Activated T-helper 1 cell treated with anti-CD3 and anti-CD28 coated beads, Interleukin-12 subunit alpha, Interleukin-12 subunit beta, Interleukin-2, Interleukin-4 antibody, amounts not matched to agents 30 ng/mL and 10 ng/mL and 1 ng/mL, durations not matched to agents 14 hours and 24 hours and 36 hours (primary cell): Measurements from ENCODE around the gene ANKRD63. TPM values are rescaled to one million over a fixed set of nuclear protein-coding genes. Genes with fewer than 3 reads are reported as not detected.

Source experiments
- DNase-seq: peaks from one replicate; pipeline ENCODE4 v3.0.0; 2021; ENCODE audit warnings: low spot score
- H3K27ac Mint-ChIP-seq: one replicate; pipeline ENCODE4 v1.8.0; 2021; ENCODE audit warnings: mild to moderate bottlenecking, mixed read lengths
- H3K27me3 Mint-ChIP-seq: one replicate; pipeline ENCODE4 v1.8.0; 2022; ENCODE audit warnings: mild to moderate bottlenecking, moderate library complexity, mixed read lengths; ENCODE audit not compliant: insufficient read depth
- H3K36me3 Mint-ChIP-seq: one replicate; pipeline ENCODE4 v1.8.0; 2021; ENCODE audit warnings: low read depth, mixed read lengths
- H3K4me1 Mint-ChIP-seq: one replicate; pipeline ENCODE4 v1.8.0; 2021; ENCODE audit warnings: low read depth, mixed read lengths
- H3K4me3 Mint-ChIP-seq: one replicate; pipeline ENCODE4 v1.8.0; 2021; ENCODE audit warnings: mild to moderate bottlenecking, moderate library complexity, mixed read lengths
- H3K9me3 Mint-ChIP-seq: one replicate; pipeline ENCODE4 v1.8.0; 2021; ENCODE audit warnings: mixed read lengths
- intact Hi-C: fragments of 100-400 bp; cut with micrococcal nuclease; formaldehyde crosslinking; loops from one replicate; pipeline ENCODE4 v1.15.1; 2024
- total RNA-seq: library from RNA; stranded (reverse); gene quantifications from 2 replicates; pipeline ENCODE4 v1.2.3, GENCODE V29; 2022

The ANKRD63 gene, protein sequence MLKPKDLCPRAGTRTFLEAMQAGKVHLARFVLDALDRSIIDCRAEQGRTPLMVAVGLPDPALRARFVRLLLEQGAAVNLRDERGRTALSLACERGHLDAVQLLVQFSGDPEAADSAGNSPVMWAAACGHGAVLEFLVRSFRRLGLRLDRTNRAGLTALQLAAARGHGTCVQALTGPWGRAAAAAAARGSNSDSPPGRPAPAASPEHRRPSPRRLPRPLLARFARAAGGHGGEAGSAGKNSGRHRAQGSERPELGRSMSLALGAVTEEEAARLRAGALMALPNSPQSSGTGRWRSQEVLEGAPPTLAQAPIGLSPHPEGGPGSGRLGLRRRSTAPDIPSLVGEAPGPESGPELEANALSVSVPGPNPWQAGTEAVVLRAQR
- not detected in 2 replicates for total RNA-seq

DNA sequence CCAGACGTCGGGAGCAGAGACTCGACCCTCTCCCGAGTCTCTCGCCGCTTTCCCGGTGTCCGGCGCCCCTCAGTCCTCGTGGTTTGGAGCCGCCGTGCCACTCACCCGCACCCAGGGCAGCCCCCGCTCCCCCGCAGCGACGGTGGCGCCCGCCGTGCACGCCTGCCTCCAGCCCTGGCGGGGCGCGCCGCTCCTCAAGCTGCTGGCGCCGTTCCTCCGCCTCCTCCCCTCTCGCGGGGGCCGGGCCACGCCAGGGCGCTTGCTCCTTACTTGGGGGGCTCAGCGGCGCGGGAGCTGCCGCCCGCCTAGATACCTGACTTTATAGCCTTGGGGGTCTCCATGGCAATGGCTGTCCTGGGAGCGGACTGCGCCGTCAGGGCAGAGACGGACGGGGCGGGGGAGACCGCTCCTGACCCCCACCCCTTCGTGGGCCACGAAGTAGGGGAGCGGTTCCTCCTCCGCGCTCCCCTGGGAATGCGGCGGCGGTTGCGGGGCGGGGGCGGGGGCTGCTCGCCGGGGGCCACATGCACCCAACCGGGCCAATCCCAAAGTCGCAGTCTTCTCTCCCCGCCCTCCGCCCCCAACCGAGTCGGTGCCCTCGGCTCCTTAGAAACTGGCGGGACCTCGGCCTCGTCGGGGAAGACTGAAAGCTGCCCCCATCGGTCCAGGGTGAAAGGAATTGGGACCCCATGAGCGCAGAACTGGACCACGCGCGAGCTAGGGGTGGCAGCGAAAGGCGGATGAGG lies at the start of gene ANKRD63:
Gene ANKRD63, minus strand, starts transcription at position 196 of the 746 bp plus-strand sequence. CDS start 478 bp downstream, outside the sequence.
- peaks cover 7% of the 10 kb centered on the region for H3K36me3 Mint-ChIP-seq
- peaks cover 40% of the 10 kb centered on the region for H3K27me3 Mint-ChIP-seq
- H3K9me3 Mint-ChIP-seq = no peaks in the 10 kb centered on the region
- H3K4me1 Mint-ChIP-seq = peaks cover 5% of the 10 kb centered on the region
- peak within 1 kb of the TSS; percentile 68 for H3K4me3 Mint-ChIP-seq
- no peak for DNase-seq
- no peak within 1 kb of the TSS for H3K27ac Mint-ChIP-seq
- intact Hi-C loops = no loop called here

DNA sequence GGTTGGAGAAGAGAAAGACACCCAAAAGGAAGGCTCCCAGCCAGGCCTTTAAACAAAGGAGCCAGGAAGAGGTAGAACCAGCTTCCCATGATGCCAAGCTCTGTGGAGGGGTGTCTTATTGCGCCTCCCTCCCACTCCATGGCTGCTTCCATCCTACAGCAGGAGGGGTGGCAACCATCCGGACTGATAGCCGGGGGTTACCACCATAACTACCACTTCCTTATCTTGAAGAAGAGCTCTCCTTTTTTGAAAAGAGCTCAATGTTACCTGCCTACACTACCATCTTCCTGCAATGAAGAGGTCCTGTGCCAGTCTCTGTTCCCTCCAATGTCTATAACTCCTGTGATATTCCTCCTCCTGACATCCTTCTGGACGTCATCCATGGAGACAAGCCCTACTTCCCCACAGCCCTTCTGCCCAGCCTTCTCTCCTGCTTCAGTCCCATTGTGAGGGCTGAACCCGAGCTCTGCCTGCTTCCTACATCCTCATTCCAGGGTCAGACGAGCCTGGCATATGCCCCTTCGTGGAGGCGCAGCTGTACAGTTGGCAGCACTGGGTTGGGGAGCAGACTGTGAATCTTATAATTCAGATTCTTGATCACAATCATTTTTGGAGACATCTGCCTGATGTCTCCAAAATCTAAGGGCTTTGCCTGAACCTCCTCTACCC lies 49.4 kb upstream of the ANKRD63 start:
- Mint-ChIP-seq H3K9me3 (no peaks in the 10 kb centered on the region), H3K27ac (no peak overlapping the region), H3K27me3 (peaks cover 3% of the 10 kb centered on the region), H3K4me3 (no peak overlapping the region), H3K36me3 (no peaks in the 10 kb centered on the region), H3K4me1 (peaks cover 30% of the 10 kb centered on the region)
- DNase-seq = no peak
- intact Hi-C loops = no loop called here

DNA sequence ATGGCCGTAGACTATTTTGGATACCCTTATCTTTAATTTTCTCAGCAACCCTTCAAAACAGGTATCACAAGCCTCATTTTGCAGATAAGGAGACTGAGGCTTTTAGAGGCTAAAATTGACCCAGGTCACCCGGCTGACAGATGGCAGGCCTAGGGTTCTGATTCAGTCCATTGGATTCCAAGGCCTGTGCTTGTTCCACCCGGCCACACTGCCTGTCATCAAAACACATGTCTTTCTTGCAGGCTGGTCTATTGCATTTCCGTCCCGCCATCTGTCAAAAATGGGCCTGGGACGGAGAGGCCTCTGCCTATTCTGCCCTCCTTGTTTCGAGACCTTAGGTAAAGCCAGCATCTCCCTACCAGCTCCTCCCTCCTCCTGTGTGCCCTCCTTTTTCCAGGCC lies 48.8 kb upstream of the ANKRD63 start:
- peaks cover 1% of the 10 kb centered on the region for H3K36me3 Mint-ChIP-seq
- H3K9me3 Mint-ChIP-seq = no peaks in the 10 kb centered on the region
- H3K4me3 Mint-ChIP-seq = no peak overlapping the region
- peaks cover 35% of the 10 kb centered on the region for H3K4me1 Mint-ChIP-seq
- intact Hi-C loops = no loop called here
- H3K27me3 Mint-ChIP-seq = peaks cover 3% of the 10 kb centered on the region
- H3K27ac Mint-ChIP-seq = no peak overlapping the region
- no peak for DNase-seq

DNA sequence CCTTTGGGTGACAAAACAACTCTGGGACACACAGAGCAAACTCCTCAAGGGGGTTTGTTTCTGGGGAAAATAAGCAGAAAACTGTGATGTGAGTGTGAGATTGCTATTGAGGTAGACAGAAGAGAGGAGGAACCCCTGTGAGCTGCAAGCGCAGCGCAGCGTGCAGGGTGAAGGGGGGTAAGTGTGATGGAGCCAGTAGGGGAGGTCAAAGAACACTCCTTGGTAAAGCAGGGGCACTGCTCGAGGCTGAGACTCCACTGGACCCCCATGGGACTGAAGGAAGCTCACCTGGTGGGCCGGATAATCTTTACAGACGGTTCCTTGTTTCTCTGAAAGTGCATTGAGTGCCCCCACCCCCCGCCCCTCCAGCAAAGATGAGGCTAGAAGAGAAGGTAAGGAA lies 48.2 kb upstream of the ANKRD63 start:
- peaks cover 3% of the 10 kb centered on the region for H3K36me3 Mint-ChIP-seq
- DNase-seq = no peak
- H3K4me1 Mint-ChIP-seq = peaks cover 39% of the 10 kb centered on the region
- H3K27ac Mint-ChIP-seq = no peak overlapping the region
- no peak overlapping the region for H3K4me3 Mint-ChIP-seq
- intact Hi-C loops = no loop called here
- H3K9me3 Mint-ChIP-seq = no peaks in the 10 kb centered on the region
- peaks cover 4% of the 10 kb centered on the region for H3K27me3 Mint-ChIP-seq

DNA sequence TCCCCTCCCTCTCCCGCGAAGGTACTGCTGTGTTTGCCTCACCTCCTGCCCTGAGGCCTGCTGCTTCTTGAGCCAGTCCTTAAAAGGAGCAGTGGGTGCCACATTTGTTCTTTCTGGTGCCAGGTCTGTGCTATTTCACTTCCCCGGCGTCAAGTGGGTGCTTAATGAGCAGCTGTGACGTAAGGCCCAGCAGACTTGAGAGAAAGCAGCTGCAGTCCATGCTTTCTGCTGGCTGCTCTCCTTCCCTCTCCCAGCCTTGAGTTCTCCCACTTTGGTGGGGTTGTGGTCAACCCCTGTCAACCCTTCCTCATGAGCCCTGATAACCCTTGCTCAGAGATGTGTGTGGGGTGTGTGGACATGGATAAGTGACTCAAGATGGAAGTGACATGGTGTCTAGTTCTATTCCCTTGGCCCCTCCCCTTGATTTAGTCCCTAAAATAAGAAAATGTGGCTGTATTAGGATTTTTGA lies 47.5 kb upstream of the ANKRD63 start:
- peaks cover 5% of the 10 kb centered on the region for H3K36me3 Mint-ChIP-seq
- no peaks in the 10 kb centered on the region for H3K9me3 Mint-ChIP-seq
- no peak overlapping the region for H3K27ac Mint-ChIP-seq
- peaks cover 6% of the 10 kb centered on the region for H3K27me3 Mint-ChIP-seq
- intact Hi-C loops = no loop called here
- no peak overlapping the region for H3K4me3 Mint-ChIP-seq
- H3K4me1 Mint-ChIP-seq = peaks cover 44% of the 10 kb centered on the region
- no peak for DNase-seq

DNA sequence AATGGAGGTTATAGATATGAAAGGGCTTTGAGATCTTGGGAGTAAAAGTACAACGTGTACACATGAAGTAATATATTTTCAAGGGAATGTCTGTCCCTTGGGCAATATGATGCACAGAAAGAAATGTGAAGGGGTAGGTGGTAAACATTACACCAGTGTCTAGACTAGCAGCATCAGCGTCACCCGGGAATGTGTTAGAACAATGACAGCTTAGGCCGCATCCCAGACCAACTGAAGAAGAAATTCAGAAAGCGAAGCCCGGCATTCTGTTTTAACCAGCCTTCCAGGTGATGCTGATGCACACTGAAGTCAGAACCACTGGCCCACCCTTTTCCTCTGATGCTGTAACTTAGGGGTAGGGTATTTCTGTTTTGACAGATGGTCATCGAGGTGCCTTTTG lies 46.9 kb upstream of the ANKRD63 start:
- Mint-ChIP-seq H3K4me3 (no peak overlapping the region), H3K36me3 (peaks cover 8% of the 10 kb centered on the region), H3K9me3 (no peaks in the 10 kb centered on the region), H3K27me3 (peaks cover 11% of the 10 kb centered on the region), H3K4me1 (peaks cover 50% of the 10 kb centered on the region), H3K27ac (no peak overlapping the region)
- intact Hi-C loops = no loop called here
- DNase-seq = no peak

DNA sequence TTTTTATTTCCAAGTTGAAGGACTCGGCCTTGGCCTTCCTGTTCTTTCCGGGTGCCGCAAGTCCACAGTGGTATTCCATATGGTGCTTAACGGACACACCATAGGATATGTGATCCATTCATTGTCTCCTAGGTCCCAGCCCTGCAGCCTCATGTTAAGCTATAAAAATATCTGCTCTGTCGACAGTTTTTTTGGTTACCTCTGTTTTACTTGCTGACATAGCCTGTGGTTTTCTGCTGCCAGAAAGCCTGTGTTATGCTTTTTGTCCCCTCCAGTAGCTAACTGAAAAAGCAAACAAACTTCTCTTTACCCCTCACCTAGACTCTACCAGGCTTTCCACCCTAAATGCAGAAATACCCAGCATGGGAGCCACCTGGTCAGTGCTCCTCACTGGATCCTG lies 45.9 kb upstream of the ANKRD63 start:
- no peak overlapping the region for H3K4me3 Mint-ChIP-seq
- H3K36me3 Mint-ChIP-seq = peaks cover 8% of the 10 kb centered on the region
- no peak overlapping the region for H3K27ac Mint-ChIP-seq
- H3K9me3 Mint-ChIP-seq = no peaks in the 10 kb centered on the region
- peaks cover 11% of the 10 kb centered on the region for H3K27me3 Mint-ChIP-seq
- H3K4me1 Mint-ChIP-seq = peaks cover 43% of the 10 kb centered on the region
- no peak for DNase-seq
- intact Hi-C loops = no loop called here

DNA sequence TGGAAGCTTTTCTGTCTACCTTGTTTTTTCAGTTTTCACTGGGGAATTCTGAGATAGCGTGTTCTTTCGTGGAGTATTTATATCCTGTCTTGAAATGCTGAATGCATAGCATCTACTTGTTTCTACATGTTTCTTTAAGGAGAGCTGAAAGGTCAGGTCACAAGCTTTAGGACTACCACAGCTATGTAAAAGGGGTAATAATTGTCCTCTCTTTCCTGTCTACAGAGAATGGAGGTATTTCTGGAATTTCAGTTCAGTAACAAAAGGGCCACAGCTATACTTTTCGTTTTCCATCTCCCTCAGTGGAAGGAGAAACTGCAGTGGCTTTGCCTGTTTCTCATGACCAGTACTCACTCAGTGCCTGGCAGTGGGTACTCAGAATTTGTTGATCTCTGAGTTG lies 45.3 kb upstream of the ANKRD63 start:
- no peak for DNase-seq
- no peaks in the 10 kb centered on the region for H3K9me3 Mint-ChIP-seq
- peaks cover 8% of the 10 kb centered on the region for H3K36me3 Mint-ChIP-seq
- H3K4me1 Mint-ChIP-seq = peaks cover 40% of the 10 kb centered on the region
- no peak overlapping the region for H3K4me3 Mint-ChIP-seq
- intact Hi-C loops = no loop called here
- peaks cover 11% of the 10 kb centered on the region for H3K27me3 Mint-ChIP-seq
- no peak overlapping the region for H3K27ac Mint-ChIP-seq

DNA sequence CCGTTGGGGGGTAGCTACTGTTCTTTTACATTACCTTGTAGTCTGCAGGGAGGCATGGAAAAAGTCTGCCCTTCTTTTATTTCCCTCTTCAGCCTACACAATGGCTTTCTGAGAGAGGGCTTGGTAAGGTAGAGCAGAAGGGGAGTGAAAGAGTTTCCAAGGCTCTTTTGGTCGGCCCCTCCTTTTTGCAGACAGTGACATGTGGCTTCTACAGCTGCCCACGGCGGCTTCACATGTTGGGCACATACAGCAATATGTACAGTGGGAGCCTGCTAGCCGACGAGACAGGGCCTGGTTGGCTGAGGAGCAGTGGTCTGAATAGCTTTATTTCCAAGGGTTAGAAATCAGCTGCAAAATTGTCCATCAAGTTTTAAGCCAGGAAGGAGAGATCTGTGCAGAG lies 44.6 kb upstream of the ANKRD63 start:
- intact Hi-C loops = no loop called here
- H3K4me1 Mint-ChIP-seq = peaks cover 45% of the 10 kb centered on the region
- peaks cover 11% of the 10 kb centered on the region for H3K27me3 Mint-ChIP-seq
- no peak overlapping the region for H3K27ac Mint-ChIP-seq
- no peak for DNase-seq
- H3K4me3 Mint-ChIP-seq = no peak overlapping the region
- peaks cover 8% of the 10 kb centered on the region for H3K36me3 Mint-ChIP-seq
- no peaks in the 10 kb centered on the region for H3K9me3 Mint-ChIP-seq

DNA sequence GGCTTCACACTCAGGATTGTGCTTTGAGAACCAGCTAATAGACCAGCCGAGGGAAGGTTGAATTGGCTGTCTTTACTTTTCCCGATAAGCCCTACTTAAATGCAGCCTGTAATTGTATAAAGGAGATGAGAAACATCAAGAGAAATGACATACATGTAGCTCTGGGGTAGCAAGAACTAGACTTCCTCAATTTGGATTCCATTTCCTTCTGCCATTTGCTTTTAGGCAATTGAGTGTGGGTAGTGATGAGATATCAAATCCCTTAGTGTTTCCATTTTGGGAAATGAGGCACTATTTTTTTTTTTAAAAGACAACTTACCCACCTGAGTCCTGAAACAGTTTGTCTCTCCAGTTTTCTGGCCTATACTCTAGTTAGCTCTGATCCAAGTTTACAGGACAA lies 42.8 kb upstream of the ANKRD63 start:
- H3K4me3 Mint-ChIP-seq = peak overlapping the region; percentile 80
- DNase-seq = no peak
- peaks cover 58% of the 10 kb centered on the region for H3K4me1 Mint-ChIP-seq
- H3K36me3 Mint-ChIP-seq = peaks cover 8% of the 10 kb centered on the region
- intact Hi-C loops = no loop called here
- H3K27me3 Mint-ChIP-seq = peaks cover 11% of the 10 kb centered on the region
- no peaks in the 10 kb centered on the region for H3K9me3 Mint-ChIP-seq
- no peak overlapping the region for H3K27ac Mint-ChIP-seq

DNA sequence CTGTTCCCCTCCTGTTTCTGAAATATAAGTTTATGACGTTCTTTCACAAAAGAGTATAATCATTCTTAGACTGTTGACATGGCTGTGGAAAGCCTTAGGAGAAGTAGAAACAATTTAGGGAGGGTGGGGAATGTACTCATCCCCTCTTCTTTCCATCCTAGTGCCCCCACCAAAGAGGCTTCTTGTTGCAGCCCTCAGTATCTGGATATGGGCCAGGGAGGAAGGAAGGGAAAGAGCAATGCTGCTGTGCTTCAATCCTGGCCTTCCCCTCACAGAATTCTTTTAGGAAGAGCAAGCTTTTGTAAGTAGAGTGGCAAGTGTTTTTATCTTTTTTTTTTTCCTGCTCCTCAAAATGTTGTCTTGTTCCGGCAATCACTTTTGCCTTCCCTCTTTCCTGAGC lies 42.3 kb upstream of the ANKRD63 start:
- DNase-seq = no peak
- H3K36me3 Mint-ChIP-seq = peaks cover 8% of the 10 kb centered on the region
- no peak overlapping the region for H3K27ac Mint-ChIP-seq
- H3K4me3 Mint-ChIP-seq = peak overlapping the region; percentile 80
- H3K27me3 Mint-ChIP-seq = peaks cover 13% of the 10 kb centered on the region
- intact Hi-C loops = no loop called here
- H3K4me1 Mint-ChIP-seq = peaks cover 58% of the 10 kb centered on the region
- H3K9me3 Mint-ChIP-seq = no peaks in the 10 kb centered on the region

DNA sequence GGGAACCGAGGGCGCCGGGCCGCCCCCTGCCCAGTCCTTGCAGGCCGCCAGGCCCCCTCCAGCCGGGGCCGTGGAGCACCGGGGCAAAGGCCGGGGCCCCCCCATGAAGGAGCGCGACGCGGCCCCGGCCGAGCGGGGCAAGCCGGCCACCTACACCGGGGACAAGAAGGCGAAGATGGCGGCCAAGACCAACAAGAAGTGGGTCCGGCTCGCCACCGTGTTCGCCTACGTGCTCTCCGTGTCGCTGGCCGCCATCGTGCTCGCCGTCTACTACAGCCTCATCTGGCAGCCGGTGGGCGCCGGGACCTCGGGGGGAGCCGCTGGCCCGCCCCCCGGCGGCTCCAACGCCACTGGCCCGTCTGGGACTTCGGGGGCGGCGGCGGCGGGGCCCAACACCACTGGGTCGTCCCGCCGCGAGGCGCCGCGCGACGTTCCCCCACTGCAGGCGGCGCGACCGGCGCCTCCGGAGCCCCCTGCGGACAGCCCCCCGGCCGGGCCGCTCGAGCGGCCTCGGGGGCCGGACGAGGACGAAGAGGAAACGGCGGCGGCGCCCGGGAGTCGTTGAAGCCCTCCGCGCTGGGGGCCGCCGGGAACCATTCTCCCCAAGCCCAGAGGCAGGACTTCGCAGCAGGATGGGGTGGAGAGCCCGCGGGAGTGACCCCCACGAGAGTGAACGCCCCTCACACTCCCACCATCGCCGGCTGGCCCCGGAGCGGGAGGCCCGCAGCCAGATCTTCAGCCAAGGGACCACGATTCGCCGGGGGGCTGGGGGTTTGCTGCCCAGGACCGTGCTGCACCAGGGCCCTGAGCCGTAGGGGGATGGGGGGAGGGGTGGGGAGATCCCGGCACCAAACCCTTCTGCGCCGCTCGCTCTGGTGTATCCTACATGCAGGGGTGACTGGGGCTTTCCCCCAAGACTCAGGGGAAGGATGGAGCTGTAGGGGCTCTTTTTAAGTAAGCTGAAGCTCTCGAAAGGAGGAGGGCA lies 41.4 kb upstream of the ANKRD63 start:
- intact Hi-C loops = loop anchor here (1.0 to 5.0 kb wide), 5 partner anchors 16 to 277 kb away; partner anchors contain the start of genes BMF and DISP2
- Mint-ChIP-seq H3K4me1 (peaks cover 58% of the 10 kb centered on the region), H3K4me3 (peak overlapping the region; percentile 80), H3K9me3 (no peaks in the 10 kb centered on the region), H3K27me3 (peaks cover 15% of the 10 kb centered on the region), H3K36me3 (peaks cover 8% of the 10 kb centered on the region), H3K27ac (no peak overlapping the region)
- DNase-seq = peak; percentile 8
